ENCODE measurements around the gene BCL11A. TPM values are rescaled to one million over a fixed set of nuclear protein-coding genes. Genes with fewer than 3 reads are reported as not detected.

The BCL11A gene
- total RNA-seq, 1 experiment from 2014 or later = 91.4 TPM

GRCh38 chr2:60527762-60528161 is 25.7 kb downstream of the BCL11A start:
- H3K9me3 Mint-ChIP-seq = no peaks in the 10 kb centered on the region
- H3K36me3 Mint-ChIP-seq (ENCODE audit: insufficient read depth in 1 of 3, low read depth in 3 of 3) = peaks cover 7 to 30% (median 21%) of the 10 kb centered on the region in 3 experiments
- DNase-seq = no peak
- H3K9ac ChIP-seq (ENCODE audit: extremely low read depth, insufficient read length, low read length) = no peak overlapping the region
- H3K18ac ChIP-seq (ENCODE audit: insufficient read length, low read depth, low read length) = no peak overlapping the region
- H2BK12ac ChIP-seq (ENCODE audit: insufficient read length, low read depth, low read length) = no peak overlapping the region
- H3K4me1 ChIP-seq (ENCODE audit: insufficient read depth, low read length) = peaks cover 24% of the 10 kb centered on the region
- no peak overlapping the region for H3K23ac ChIP-seq (ENCODE audit: insufficient read length, low read depth, low read length)
- H2BK5ac ChIP-seq (ENCODE audit: insufficient read length, low read length) = no peak overlapping the region
- no peaks in the 10 kb centered on the region for H3K27me3 Mint-ChIP-seq (ENCODE audit: low read depth)
- H2BK20ac ChIP-seq (ENCODE audit: low read depth, low read length, poor library complexity, severe bottlenecking) = no peak overlapping the region
- H3K79me1 ChIP-seq (ENCODE audit: insufficient read depth, low read depth, low read length, poor library complexity, severe bottlenecking) = no peaks in the 10 kb centered on the region
- no peak overlapping the region for H2AK5ac ChIP-seq (ENCODE audit: insufficient read length, low read length)
- H2BK120ac ChIP-seq (ENCODE audit: low read depth, low read length, poor library complexity, severe bottlenecking) = no peak overlapping the region
- no peaks in the 10 kb centered on the region for H3K9me3 ChIP-seq (ENCODE audit: control insufficient read depth, low read depth, low read length)
- no peak overlapping the region for H3K4ac ChIP-seq (ENCODE audit: low read depth, low read length)
- peaks cover 12% of the 10 kb centered on the region; the same call in 1 of the 2 replicates for H3K79me2 ChIP-seq (ENCODE audit: insufficient read depth, low read length)
- H2AFZ ChIP-seq (ENCODE audit: low read length) = no peak overlapping the region
- H3K27ac Mint-ChIP-seq = peak overlapping the region; percentile 1 to 37 (median 26); a peak in 5 of 7 replicates
- H3K4me2 ChIP-seq (ENCODE audit: insufficient read depth, insufficient read length, low read length) = no peak overlapping the region
- H4K8ac ChIP-seq (replicated peaks; ENCODE audit: insufficient read length, low read depth, low read length) = no peak overlapping the region
- H3K56ac ChIP-seq (ENCODE audit: insufficient read length, low read depth, low read length) = no peak overlapping the region
- no peak overlapping the region for H3T11ph ChIP-seq (ENCODE audit: low read length)
- H3K14ac ChIP-seq (ENCODE audit: insufficient read depth, low read length) = no peak overlapping the region; the same call in 1 of the 2 replicates
- no peak overlapping the region for H4K91ac ChIP-seq (ENCODE audit: insufficient read length, low read depth, low read length)
- no peak overlapping the region for H3K27ac ChIP-seq (ENCODE audit: insufficient read length, low read depth, low read length)
- H3K27me3 ChIP-seq (ENCODE audit: insufficient read depth, low read length) = no peaks in the 10 kb centered on the region
- TF ChIP-seq, protein P1, sequence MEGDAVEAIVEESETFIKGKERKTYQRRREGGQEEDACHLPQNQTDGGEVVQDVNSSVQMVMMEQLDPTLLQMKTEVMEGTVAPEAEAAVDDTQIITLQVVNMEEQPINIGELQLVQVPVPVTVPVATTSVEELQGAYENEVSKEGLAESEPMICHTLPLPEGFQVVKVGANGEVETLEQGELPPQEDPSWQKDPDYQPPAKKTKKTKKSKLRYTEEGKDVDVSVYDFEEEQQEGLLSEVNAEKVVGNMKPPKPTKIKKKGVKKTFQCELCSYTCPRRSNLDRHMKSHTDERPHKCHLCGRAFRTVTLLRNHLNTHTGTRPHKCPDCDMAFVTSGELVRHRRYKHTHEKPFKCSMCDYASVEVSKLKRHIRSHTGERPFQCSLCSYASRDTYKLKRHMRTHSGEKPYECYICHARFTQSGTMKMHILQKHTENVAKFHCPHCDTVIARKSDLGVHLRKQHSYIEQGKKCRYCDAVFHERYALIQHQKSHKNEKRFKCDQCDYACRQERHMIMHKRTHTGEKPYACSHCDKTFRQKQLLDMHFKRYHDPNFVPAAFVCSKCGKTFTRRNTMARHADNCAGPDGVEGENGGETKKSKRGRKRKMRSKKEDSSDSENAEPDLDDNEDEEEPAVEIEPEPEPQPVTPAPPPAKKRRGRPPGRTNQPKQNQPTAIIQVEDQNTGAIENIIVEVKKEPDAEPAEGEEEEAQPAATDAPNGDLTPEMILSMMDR (conservative IDR thresholded peaks at IDR 0.05) = no peak
- H4K5ac ChIP-seq (ENCODE audit: insufficient read length, low read depth, low read length) = no peak overlapping the region
- H2BK15ac ChIP-seq (ENCODE audit: low read depth, low read length) = no peak overlapping the region
- WGBS (ENCODE audit: extremely low coverage, insufficient read length, low lambda C conversion rate) = no CpG with 5 or more reads among the region's 8 CpGs
- no peak overlapping the region for H3K4me3 Mint-ChIP-seq
- H3K23me2 ChIP-seq (ENCODE audit: insufficient read length, low read depth, low read length, poor library complexity, severe bottlenecking) = no peaks in the 10 kb centered on the region
- H3K4me1 Mint-ChIP-seq = peaks cover 88 to 89% of the 10 kb centered on the region in 2 experiments
- H4K20me1 ChIP-seq (ENCODE audit: control insufficient read depth, insufficient read depth, insufficient read length) = no peaks in the 10 kb centered on the region
